GM18868 (cell line): Measurements from ENCODE around the gene PRSS2.
A peak's percentile ranks its signal among the peaks of the same experiment; 100 is the strongest.
"Not testable (repeated sequence)": the region's sequence is repeated elsewhere in the genome, so short reads cannot be mapped to it uniquely, and the experiment has no call there.

Experiments used
- ATAC-seq: cut with Tn5 transposase; IDR thresholded peaks from one replicate; pipeline ENCODE4 v1.9.1; 2021; ENCODE audit warnings: mild to moderate bottlenecking, moderate library complexity; ENCODE audit not compliant: unreplicated experiment

Gene PRSS2

DNA sequence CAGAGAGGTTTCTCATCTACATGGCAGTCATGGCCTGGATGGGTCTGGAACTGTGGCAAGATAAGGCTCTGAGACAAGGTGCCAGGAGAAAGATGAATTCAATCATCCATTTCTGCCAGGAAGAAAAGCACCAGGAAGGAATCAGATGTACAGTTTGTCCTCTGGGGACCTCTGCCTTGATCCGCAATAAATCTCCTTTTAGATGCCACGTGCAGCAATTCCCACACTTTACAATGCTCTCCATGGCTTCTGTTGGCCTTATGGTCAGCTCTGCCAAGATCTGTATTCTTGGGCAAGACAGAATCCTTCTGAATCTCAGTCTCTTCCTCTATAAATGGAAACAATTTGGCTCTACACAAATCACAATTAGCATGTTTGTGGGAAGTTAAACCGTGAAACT is 12.5 kb upstream of the PRSS2 start:
- ATAC-seq: not testable (repeated sequence)

DNA sequence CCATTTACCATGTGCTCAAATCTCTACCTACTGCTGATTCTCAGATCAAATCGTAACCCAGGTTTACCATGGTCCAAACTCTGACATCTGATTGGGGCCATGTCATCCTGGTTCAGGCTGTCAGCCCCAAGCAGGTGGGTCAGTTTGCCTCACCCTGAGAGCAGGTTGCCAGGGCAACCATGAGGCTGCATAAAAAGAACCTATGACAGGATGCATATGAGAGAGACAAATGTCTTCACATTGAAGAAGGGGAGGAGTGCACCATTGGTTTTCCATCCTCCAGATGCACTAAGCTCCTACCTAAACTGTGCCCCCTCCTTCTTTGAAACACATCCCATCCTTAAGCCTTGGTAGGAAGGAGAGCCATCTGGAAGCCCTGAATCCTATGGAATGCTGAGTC is 11.3 kb upstream of the PRSS2 start:
- no peak for ATAC-seq

DNA sequence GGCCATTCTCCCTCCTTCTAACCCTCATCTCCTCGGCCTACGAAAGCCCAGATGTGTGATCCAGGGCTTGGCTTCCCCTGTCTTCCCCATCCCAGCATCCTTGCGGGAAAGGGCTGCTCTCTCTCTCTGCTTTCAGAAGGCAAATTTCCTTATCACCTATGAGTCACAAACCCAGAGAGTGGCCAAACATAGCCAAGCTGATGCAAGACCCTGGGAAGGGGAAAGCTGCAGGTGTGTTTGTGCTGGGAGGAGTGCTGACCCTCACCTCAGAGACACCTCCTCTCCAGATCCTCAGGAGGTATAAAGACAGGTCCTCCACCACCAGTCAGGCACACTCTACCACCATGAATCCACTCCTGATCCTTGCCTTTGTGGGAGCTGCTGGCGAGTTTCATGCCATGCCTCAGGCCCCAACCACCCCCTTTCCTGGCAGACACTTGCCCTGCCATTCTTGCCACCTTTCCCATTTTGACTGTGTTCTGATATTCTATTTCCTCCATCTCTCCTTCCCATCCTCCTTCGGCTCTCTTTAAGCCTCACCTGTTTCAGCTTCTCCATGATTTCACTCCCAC is 10.6 kb upstream of the PRSS2 start:
- no peak for ATAC-seq

DNA sequence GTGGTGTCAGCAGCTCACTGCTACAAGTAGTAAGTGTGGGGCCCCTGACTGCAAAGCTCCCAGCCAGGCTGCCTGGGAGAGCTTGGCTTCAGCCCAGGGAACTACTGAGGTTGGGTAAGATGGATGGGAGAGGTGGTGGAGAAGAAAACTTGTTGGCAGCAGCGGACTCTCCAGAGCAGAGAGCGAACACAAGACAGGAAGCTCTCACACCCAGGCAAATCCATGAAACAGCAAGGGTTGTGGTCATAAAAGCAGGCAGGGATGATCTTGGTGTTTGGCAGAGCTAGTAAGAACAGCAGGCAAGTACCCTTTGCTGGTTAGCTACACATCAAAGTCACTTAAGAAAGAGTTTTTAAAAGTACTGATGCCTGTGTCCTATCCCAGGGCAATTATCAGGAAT is 9.2 kb upstream of the PRSS2 start:
- not testable (repeated sequence) for ATAC-seq

DNA sequence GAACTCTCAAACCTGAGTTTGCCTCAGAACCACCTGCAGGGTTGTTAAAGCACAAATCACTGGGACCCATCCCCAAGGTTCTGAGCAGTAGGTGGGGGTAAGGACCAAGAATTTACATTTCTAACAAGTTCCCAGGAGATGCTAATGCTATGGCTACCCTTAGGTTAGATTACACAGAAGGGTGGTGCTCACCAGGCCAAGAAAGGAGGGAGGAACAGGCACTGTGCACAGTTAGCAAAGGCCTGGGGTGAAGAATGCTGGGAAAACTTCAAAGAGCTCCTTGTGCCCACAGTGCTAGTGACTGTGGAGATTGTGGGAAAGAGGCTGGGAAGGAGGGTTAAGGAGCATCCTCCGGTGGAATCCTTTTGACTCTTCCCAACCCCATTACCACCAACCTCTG is 8.7 kb upstream of the PRSS2 start:
- no peak for ATAC-seq

DNA sequence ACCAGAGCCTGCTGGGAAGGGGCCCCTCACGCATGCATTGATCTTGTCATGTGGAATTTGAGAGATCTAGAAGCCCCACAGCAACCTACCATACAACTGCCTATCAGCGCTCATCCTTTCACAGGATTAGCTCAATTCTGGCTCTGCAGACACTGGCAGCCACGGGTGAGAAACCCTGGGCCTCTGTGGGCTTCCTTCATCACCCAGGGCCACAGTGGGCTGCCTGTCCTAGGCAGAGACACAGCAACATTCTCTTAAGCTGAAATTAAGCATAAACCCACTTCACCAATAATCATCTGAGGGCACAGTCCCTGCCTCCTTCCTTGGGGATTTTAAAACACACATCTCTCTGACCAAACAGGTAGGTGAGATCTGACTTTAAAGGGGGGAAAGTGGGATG is 3.3 kb upstream of the PRSS2 start:
- no peak for ATAC-seq

DNA sequence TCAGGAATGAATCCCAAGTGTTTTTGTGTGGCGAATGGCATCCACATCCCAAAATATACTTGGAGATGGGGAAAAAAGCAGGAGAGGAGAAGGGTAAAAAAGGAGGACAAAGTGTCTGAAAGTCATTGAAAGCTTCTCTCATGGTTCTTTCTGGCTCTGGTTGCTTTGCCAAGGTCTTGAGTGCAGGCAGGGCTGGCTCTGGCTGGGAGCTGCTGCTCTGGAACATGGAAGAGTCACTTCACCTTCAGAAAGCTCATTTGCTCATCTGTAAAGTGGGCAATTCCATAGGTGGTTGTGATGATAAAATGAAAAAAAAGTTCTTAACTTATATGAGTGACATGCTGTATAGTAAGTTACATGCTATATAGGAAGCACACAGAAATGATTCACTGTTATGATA is 2.9 kb upstream of the PRSS2 start:
- no peak for ATAC-seq

DNA sequence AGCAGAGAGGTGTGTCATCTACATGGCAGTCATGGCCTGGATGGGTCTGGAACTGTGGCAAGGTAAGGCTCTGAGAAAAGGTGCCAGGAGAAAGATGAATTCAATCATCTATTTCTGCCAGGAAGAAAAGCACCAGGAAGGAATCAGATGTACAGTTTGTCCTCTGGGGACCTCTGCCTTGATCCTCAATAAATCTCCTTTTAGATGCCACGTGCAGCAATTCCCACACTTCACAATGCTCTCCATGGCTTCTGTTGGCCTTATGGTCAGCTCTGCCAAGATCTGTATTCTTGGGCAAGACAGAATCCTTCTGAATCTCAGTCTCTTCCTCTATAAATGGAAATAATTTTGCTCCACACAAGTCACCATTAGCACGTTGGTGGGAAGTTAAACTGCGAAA is 1.9 kb upstream of the PRSS2 start:
- not testable (repeated sequence) for ATAC-seq

DNA sequence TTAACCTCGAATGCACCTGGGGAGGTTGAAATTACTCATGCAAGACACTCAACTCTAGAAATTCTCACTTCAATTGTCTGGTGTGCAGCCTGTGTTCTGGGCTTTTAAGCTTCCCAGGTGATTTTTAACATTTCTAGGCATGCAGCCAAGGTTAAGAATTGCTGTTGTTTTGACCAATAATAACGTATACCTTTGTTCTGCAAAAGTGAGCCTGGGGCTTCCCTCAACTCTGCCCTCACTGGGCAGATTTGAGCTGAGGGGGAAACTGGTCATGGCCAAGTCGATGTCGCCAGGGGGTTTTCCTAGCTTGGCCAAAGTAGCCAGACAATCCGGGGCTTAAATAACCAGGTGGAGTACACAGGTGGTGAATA is 568 bp downstream of the PRSS2 start:
- peak; percentile 92 for ATAC-seq

DNA sequence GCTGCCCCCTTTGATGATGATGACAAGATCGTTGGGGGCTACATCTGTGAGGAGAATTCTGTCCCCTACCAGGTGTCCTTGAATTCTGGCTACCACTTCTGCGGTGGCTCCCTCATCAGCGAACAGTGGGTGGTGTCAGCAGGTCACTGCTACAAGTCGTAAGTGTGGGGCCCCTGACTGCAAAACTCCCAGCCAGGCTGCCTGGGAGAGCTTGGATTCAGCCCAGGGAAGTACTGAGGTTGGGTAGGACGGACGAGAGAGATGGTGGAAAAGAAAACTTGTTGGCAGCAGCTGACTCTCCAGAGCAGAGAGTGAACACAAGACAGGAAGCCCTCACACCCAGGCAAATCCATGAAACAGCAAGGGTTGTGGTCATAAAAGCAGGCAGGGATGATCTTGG is 1.3 kb downstream of the PRSS2 start:
- ATAC-seq: no peak

DNA sequence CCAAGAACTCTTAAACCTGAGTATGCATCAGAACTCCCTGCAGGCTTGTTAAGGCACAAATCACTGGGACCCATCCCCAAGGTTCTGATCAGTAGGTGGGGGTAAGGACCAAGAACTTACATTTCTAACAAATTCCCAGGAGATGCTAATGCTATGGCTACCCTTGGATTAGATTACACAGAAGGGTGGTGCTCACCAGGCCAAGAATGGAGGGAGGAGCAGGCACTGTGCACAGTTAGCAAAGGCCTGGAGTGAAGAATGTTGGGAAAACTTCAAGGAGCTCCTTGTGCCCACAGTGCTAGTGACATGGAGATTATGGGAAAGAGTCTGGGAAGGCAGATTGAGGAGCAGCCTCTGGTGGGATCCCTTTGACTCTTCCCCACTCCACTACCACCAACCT is 1.9 kb downstream of the PRSS2 start:
- ATAC-seq: no peak

DNA sequence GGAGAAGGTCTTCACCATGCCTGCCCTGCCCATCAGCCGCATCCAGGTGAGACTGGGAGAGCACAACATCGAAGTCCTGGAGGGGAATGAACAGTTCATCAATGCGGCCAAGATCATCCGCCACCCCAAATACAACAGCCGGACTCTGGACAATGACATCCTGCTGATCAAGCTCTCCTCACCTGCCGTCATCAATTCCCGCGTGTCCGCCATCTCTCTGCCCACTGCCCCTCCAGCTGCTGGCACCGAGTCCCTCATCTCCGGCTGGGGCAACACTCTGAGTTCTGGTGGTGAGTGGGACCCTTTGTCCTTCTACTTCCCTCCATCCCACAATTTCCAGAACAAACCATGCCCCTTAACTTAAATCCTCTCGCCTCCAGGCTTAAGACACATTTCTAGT is 2.5 kb downstream of the PRSS2 start:
- ATAC-seq: no peak

DNA sequence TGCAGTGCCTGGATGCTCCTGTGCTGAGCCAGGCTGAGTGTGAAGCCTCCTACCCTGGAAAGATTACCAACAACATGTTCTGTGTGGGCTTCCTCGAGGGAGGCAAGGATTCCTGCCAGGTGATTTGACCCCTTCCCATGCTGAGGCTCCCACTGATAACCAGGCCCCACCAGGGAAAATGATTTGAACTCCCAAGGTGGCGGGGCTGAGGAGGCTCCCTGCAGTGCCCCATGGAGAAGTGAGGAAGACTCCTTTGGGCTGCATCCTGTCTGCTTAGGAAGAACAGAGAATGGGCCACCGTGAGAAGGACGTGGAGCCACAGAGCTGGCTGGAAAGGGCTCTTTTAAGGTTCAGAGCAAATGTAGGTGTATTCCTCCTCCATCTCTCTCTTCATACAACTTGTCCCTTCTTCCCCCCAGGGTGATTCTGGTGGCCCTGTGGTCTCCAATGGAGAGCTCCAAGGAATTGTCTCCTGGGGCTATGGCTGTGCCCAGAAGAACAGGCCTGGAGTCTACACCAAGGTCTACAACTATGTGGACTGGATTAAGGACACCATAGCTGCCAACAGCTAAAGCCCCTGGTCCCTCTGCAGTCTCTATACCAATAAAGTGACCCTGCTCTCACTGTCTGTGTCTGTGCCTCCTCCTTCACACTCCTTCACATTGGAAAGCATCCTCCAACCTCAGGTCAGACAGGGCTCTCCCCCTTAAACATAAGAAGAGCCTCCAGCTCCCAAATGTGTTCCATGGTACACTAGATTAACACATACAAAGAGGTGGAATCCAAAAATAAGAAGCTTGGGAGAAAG is 3.4 kb downstream of the PRSS2 start:
- no peak for ATAC-seq

DNA sequence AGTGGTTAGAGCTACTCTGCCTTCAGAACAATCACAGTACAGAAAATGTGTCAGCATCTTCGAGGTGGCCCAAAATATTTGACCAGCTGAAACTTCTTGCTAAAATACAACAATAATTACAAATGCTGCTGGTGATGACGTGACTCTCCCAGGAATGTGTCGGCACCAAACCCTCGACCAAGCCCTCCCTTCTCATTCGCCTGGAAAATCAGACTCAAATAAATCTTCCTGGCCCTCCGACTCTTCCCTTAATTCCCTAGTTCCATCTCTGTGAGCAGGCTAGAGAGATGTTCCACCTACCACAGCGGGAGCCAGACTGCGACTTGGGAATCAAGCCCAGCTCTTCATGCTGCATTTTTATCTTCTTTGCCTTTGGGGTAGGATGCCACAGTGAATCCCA is 4.1 kb downstream of the PRSS2 start:
- no peak for ATAC-seq

DNA sequence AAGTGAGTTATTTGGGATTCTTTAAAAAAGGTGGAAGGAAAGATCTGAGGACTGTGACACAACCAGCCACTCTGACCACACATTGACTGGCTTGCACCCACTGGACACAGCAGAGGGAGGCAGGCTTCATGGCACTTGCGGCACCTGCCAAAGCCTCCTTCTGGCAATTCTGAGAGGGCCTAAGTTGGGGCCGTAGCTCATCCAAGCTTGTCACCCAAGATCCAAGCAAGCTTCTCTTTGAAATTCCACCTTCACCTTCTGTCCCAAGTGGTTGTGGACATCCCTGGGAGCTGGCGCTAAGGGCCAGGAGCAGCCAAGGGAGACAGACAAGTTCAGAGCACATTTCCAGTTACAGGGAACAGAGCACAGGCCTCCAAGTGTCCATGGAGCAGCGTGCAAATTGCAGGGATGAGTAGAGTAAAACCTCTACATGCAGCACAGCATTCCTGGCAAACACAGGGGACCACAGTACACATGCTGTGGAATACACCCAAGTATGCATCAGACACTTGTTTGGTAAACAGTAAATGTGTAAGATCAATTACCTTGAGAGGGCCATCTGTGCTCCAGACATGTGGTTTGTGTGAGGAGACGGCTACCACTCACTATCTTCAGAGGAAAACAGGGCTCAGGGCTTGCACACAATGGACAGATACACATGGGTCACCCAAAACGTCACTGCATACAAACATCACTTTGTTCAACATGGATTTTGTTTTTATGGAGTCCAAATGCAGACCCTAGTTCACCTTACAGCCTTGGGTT is 4.8 kb downstream of the PRSS2 start:
- not testable (repeated sequence) for ATAC-seq

DNA sequence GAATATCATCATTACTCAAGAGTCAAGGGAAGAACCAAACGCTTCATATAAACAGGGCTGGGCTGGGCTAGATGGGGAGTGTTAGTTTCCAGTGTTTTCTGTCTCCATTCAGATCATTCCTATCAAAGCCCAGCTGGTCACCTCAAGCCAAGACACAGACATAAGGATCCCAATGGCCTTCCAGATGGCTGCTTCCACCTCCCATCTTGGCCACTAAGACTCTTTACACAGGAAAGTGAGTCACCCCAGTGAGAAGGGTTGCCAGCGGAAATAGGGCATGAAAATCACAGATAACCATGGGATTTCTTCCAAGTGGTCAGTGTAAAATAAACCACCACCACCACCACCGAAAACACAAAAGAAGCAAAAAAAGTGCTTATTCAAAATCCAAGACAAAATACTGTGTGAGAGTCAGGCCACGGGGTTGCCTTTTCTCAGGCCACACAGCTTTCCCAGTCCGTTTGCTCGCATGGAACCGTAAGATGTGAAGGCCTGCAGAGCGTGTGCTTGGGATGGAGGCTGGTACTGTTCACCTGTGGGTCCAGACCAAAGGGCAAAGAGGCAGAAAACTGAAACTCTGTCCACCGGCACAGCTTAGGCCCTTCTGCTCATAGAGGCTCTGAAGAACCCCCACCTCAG is 5.6 kb downstream of the PRSS2 start:
- no peak for ATAC-seq

DNA sequence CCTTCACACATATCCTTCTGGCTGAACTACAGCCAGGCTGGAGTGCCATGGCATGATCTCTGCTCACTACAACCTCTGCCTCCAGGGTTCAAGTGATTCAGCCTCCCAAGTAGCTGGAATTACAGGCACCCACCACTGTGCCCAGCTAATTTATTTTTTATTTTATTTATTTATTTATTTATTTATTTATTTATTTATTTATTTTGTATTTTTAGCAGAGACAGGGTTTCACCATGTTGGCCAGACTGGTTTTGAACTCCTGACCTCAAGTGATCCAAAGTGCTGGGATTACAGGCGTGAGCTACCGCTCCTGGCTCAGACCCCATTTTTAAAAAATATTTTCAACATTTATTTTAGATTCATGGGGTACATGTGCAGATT is 6.1 kb downstream of the PRSS2 start:
- ATAC-seq: not testable (repeated sequence)

DNA sequence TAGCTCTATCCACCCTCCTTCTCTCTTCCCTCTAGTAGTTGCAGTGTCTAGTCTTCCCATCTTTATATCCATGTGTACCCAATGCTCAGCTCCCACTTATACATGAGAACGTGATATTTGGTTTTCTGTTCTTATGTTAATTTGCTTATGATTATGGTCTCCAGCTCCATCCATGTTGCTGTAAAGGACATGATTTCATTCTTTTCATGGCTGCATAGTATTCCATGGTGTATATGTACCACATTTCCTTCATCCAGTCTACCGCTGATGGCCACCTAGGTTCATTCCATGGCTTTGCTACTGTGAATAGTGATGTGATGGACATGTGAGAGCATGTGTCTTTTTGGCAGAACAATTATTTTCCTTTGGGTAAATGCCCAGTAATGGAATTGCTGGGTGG is 6.5 kb downstream of the PRSS2 start:
- ATAC-seq: no peak

DNA sequence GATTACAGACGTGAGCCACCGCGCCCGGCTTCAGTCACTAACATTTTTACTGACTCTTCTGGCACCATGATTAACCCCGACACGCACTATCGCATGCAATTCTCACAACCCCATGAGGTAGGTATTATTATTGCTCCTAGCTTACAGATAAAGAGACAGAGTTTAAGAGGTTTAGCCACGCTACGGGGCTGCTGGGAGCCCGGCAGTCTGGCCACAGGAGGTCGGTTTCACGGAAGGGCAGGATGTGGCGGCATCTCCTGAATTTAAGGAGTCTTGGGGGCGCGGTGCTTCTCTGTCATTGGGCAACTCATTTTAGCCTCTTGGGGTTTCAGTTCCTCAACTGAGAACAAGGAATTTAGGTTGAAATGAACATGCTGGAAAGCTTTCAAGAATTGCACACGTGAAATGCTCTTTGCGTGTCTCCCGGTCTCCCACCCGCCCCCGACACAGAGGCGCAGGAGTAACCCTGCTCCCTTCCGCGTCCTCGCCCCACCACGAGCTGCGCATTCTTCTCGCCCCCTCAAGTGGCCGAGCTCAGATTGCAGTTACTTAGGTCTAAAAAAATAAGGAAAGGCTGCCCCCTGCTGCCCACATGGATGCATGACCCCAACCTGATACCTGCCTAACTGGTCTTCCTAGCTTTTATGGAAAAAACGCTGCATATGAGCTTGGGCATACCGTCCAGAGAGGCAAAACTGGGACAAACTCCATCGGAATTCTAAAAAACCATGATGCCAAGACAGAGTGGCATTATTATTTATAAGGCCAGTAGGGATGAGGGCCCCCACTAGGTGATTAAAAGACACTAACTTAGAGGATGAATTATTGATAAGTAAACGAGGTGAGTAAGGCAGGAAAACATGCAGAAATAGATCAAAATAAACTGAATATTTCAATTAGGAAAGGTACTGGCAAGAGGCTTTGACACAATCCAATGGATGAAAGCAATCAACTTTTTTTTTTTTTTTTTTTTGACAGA is 12.4 kb downstream of the PRSS2 start:
- peak; percentile 85 for ATAC-seq

DNA sequence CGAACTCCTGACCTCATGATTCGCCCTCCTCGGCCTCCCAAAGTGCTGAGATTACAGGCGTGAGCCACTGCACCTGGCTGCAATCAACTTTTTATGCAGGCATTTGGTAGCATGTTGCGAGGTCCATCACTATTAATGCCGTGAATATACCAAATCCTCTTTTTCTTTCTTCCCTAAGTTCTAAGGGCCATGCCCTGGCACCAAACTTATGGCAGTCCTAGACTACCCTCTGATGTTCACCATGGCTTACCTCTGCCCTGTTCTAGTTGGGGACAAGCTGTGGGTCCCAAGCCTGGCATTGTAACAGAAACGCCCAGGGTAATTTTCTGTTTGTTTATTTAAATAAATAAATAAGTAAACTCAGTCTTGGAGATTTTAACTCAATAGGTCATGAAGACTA is 13.3 kb downstream of the PRSS2 start:
- ATAC-seq: no peak

DNA sequence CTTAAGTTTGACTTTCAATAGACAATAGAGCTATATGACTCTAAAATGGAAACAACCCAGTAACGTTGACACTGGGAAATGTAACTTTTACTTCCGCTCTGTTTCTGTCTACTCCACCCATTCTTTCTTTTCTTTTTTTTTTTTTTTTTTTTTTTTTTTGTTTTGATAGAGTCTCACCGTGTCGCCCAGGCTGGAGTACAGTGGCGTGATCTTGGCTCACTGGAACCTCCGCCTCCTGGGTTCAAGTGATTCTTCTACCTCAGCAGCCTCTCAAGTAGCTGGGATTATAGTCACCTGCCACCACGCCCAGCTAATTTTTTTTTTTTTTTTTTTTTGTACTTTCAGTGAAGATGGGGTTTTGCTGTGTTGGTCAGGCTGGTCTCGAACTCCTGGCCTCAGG is 13.9 kb downstream of the PRSS2 start:
- ATAC-seq: no peak
